Activated T-cell treated with anti-CD3 and anti-CD28 coated beads, Interleukin-2, amount 50 U/mL, for 4 hours (primary cell): ENCODE results near the gene PHB1. TPM values are rescaled to one million over a fixed set of nuclear protein-coding genes. Genes with fewer than 3 reads are reported as not detected.

Source experiments
- ATAC-seq, 2 donors: fragments of 200-7000 bp; cut with Tn5 transposase; one replicate each; pipeline ENCODE4 v1.10.0; 2021
- DNase-seq: peaks from one replicate; pipeline ENCODE4 v3.0.0-alpha.2; 2020
- H3K27me3 Mint-ChIP-seq: one replicate; pipeline ENCODE4 v1.8.0; 2021; ENCODE audit warnings: low read depth, mixed read lengths
- H3K36me3 Mint-ChIP-seq: one replicate; pipeline ENCODE4 v1.8.0; 2022; ENCODE audit warnings: mixed read lengths; ENCODE audit not compliant: insufficient read depth
- H3K4me1 Mint-ChIP-seq: one replicate; pipeline ENCODE4 v1.8.0; 2021; ENCODE audit warnings: low read depth, mixed read lengths
- H3K4me3 Mint-ChIP-seq: one replicate; pipeline ENCODE4 v1.8.0; 2021; ENCODE audit warnings: mild to moderate bottlenecking, moderate library complexity, mixed read lengths
- H3K9me3 Mint-ChIP-seq: one replicate; pipeline ENCODE4 v1.8.0; 2021; ENCODE audit warnings: mixed read lengths
- total RNA-seq, 3 donors: library from RNA; stranded (reverse); gene quantifications; one replicate each; pipeline ENCODE4 v1.2.1, GENCODE V29; 2021

PHB1 gene
- total RNA-seq = 100 to 1,000 TPM; 549 to 631 (median 628) TPM

- peaks cover 18% of the 10 kb centered on the region for H3K36me3 Mint-ChIP-seq
- no peaks in the 10 kb centered on the region for H3K9me3 Mint-ChIP-seq
- H3K4me1 Mint-ChIP-seq = peaks cover 12% of the 10 kb centered on the region
- DNase-seq = peak; percentile 91
- peak; percentile 99 for ATAC-seq
- peak within 1 kb of the TSS; percentile 94 for H3K4me3 Mint-ChIP-seq
- no peaks in the 10 kb centered on the region for H3K27me3 Mint-ChIP-seq
These were observed at the start of gene PHB1 for GRCh38 chr17:49414622-49415350. Gene PHB1 (minus strand): TSS chr17:49414882. CDS start chr17:49413264, 1,618 bp downstream.

- Mint-ChIP-seq H3K9me3 (peaks cover 8% of the 10 kb centered on the region), H3K36me3 (no peaks in the 10 kb centered on the region), H3K4me3 (no peak overlapping the region), H3K27me3 (peaks cover 67% of the 10 kb centered on the region), H3K4me1 (no peaks in the 10 kb centered on the region)
- no peak for ATAC-seq
- DNase-seq = no peak
These were observed 49.4 kb upstream of the PHB1 start for GRCh38 chr17:49464049-49464448.

GRCh38 chr17:49461580-49461979 lies 46.9 kb upstream of the PHB1 start:
- Mint-ChIP-seq H3K36me3 (no peaks in the 10 kb centered on the region), H3K9me3 (peaks cover 8% of the 10 kb centered on the region), H3K27me3 (peaks cover 63% of the 10 kb centered on the region), H3K4me1 (no peaks in the 10 kb centered on the region), H3K4me3 (no peak overlapping the region)
- ATAC-seq = no peak
- DNase-seq = no peak

DNA sequence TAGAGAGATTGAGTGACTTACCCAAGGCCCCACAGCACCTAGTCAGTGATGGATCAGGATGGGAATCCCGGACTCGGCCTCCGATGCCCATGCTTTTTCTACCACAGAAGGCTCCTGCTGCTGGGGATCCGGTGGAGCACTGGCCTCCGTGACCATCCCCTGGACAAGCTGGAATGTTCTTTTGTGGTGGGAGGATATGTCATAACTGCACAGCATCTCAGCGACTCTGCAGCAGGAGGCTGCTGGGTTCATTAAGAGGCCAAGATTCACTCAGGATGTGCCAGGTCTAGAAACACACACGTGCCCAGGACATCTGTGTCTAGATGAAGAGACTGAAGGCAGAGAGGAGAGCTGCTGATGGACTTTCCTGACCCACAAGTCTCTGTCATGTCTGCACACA lies 45.7 kb upstream of the PHB1 start:
- Mint-ChIP-seq H3K9me3 (peaks cover 8% of the 10 kb centered on the region), H3K36me3 (no peaks in the 10 kb centered on the region), H3K4me1 (no peaks in the 10 kb centered on the region), H3K27me3 (peaks cover 64% of the 10 kb centered on the region), H3K4me3 (no peak overlapping the region)
- DNase-seq (no peak), ATAC-seq (no peak)

DNA sequence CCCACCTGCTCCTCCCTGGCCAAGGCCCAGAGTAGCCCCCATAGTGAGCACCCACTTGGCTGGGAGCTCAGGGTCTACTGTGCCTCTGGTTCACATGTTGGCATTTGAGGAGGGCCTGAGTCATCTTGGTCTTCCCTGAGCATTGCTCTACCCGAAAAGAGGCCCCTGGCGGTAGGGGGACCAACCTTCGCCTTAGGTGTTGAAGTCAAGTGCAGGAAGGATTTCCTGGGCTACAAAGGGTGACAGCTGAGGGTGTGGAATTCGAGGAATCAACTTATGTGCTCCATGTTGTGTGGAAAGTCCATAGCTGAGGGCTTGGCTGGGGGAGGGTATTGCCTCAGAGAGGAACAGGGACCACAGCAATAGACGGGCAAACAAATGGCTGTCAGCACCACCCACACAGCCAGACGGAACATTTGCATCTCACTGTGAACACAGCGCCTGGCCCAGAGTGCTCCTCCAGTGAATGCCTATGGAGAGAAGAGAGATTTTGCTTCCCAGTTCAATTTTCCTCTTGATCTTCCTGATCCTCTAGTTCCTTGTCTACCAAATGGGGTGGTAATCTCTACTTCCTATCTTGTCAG lies 44.8 kb upstream of the PHB1 start:
- Mint-ChIP-seq H3K4me3 (no peak overlapping the region), H3K4me1 (no peaks in the 10 kb centered on the region), H3K36me3 (no peaks in the 10 kb centered on the region), H3K27me3 (peaks cover 61% of the 10 kb centered on the region), H3K9me3 (peaks cover 8% of the 10 kb centered on the region)
- ATAC-seq (no peak), DNase-seq (no peak)

DNA sequence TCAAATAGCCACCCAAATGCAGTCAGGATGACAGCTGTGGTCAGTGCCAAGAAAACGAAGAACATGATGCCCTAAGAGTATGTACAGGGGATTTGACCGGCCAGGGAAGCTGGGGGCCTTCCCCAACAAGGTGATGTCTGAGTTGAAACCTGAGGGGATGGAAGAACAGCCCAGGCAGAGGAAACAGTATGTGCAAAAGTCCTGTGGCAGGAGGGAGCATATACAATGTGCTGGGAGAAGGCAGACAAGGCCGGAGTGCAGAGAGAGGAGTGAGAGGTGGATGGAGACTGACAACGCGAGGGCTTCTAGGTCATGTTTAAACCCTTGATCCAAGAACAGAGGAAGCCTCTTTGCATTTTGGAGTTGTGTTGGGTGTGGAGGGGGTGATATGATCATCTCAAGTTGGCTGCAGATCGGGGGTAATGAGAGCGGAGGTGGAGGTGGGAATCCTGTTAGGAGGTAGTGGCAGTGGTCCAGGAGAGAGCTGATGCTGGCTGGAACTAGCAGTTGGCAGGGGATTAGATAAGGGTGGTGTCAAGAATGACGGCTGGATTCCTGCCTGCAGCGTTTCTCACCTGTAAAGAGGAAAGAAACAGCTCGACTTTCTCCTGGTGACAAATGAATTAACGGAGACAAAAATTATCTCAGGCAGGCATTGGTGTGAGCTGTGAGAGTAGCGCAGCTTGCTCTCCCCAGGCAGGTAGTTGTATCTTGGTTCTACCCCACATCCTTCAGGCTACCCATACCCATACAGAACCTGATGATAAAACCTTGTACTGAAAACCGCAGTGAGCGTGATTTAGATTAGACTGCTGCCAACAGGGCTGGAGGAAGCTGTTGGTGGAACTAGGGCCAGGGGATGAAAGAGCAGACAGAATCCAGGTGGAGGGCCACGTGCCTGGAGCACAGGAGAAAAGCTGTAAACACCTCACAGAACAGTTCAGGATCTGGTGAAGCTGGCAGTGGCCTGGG lies 43.2 kb upstream of the PHB1 start:
- peaks cover 51% of the 10 kb centered on the region for H3K27me3 Mint-ChIP-seq
- DNase-seq = no peak

DNA sequence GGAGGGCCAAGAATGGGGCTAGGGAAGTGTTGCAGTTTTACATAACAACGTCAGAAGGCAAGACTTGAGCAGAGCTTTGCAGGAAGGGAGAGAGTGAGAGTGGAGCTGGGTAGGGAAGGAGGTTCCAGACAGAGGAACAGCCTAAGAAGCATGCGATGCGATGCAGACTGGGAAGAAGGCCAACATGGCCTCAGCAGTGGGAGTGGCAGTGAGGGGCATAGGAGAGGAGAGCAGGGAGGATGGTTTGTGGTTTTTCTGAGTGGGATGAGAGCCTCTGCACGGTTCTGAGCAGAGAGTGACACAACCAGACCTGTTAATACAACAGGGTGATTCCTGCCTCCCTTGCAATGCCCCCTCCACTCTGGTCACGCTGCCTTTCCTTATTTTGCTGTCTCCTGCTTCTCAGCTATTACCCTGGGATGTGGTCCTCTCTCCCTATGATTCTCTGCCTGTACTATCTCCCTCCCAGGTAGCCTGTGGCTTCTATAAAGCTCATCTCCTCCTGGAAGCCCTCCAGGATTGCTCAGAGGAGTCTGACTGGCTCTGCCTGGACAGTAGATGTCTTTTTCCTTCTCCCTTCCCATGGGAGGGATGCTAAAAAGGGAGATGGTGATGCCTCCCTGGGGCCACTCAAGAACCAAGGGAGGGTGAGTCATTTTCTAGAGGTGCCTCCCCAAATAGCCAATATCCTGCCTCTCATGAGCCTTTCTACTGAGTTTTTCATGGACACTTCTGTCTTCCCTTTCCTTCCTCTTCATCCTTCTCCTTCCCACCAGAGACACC lies 41.7 kb upstream of the PHB1 start:
- no peak for ATAC-seq
- DNase-seq = no peak
- H3K9me3 Mint-ChIP-seq = no peaks in the 10 kb centered on the region
- peaks cover 46% of the 10 kb centered on the region for H3K27me3 Mint-ChIP-seq
- H3K4me1 Mint-ChIP-seq = peaks cover 5% of the 10 kb centered on the region
- no peak overlapping the region for H3K4me3 Mint-ChIP-seq
- no peaks in the 10 kb centered on the region for H3K36me3 Mint-ChIP-seq

More for the DNA sequence above, 43.2 kb upstream of the PHB1 start:
- Mint-ChIP-seq H3K9me3 (no peaks in the 10 kb centered on the region), H3K36me3 (no peaks in the 10 kb centered on the region), H3K4me1 (peaks cover 1% of the 10 kb centered on the region), H3K4me3 (no peak overlapping the region)
- ATAC-seq = no peak

DNA sequence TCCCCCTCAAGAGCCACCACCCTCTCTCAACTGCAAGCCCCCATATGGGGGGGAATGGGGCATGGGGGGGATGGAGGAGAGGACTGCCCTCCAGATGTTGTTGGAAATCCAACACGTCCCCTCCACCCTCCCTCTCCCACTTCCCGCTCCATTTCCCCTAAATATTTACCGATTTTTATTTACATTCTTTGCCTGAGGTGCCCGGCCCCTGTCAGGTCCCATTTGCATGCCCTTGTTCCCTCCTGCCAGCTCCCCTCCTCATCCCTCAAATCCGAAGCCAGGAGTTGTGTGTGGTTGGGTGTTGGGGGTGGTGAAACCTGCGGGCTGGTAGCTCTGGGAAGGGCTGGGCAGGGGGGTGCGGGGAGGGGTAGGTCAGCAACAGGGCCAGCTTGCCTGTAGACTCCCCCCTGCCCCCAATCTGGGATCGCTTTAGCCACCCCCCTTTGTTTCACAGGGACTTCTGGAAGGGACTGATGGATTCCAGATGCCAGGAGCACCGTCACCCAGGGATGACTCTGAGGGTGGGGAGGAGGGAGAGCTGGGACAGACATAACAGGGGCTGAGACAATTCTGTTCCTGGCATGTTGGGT lies 40.7 kb upstream of the PHB1 start:
- Mint-ChIP-seq H3K4me1 (peaks cover 7% of the 10 kb centered on the region), H3K9me3 (no peaks in the 10 kb centered on the region), H3K36me3 (no peaks in the 10 kb centered on the region), H3K27me3 (peaks cover 38% of the 10 kb centered on the region), H3K4me3 (no peak overlapping the region)
- DNase-seq (no peak), ATAC-seq (no peak)

GRCh38 chr17:49454050-49454449 lies 39.4 kb upstream of the PHB1 start:
- ATAC-seq = no peak
- no peak for DNase-seq
- Mint-ChIP-seq H3K4me3 (no peak overlapping the region), H3K9me3 (no peaks in the 10 kb centered on the region), H3K36me3 (no peaks in the 10 kb centered on the region), H3K4me1 (peaks cover 8% of the 10 kb centered on the region), H3K27me3 (peaks cover 27% of the 10 kb centered on the region)

DNA sequence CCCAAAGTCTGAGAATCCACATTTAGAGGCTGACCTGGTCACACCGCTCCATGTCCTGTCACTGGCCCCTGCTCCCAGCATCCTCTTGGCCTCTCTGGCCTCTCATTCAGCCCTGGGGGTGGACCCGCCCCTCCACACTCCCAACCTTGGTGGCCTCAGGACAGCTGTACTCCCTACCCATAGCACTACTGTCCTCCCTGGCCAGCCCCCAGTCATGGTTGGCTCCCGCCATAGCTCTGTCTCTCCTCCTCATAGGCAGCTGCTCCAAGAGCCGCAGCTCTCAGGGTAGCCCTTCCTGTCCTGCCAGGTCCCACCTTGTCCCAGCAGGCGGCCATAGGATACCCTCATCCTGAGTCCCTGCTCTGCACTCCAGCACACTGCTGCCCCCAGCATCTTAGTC lies 38.0 kb upstream of the PHB1 start:
- no peaks in the 10 kb centered on the region for H3K36me3 Mint-ChIP-seq
- ATAC-seq (no peak), DNase-seq (no peak)
- H3K4me3 Mint-ChIP-seq = no peak overlapping the region
- H3K27me3 Mint-ChIP-seq = peaks cover 23% of the 10 kb centered on the region
- H3K9me3 Mint-ChIP-seq = no peaks in the 10 kb centered on the region
- H3K4me1 Mint-ChIP-seq = peaks cover 8% of the 10 kb centered on the region

GRCh38 chr17:49452201-49452600 lies 37.5 kb upstream of the PHB1 start:
- Mint-ChIP-seq H3K27me3 (peaks cover 18% of the 10 kb centered on the region), H3K4me1 (peaks cover 8% of the 10 kb centered on the region), H3K9me3 (no peaks in the 10 kb centered on the region), H3K36me3 (no peaks in the 10 kb centered on the region), H3K4me3 (no peak overlapping the region)
- ATAC-seq = no peak
- no peak for DNase-seq

DNA sequence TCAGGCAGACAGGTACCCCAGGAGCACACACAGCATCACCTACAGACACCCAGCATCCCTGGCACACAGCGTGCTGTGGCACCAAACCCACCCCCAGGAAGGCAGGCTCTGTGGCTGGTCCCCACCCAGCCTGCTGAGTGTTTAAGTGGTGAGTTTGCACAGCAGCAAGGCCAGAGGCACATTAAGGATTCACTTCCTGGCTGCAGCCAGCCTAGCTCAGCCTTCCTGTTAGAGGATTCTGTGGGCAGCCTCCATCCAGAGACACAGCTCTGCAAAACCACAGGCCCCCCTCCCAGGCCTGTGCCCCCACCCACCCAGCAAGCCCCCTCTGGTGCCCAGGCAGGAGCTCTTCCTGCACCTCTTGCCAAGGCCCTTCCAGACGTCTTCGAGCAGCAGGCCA lies 36.1 kb upstream of the PHB1 start:
- ATAC-seq (no peak), DNase-seq (no peak)
- peaks cover 8% of the 10 kb centered on the region for H3K4me1 Mint-ChIP-seq
- peaks cover 6% of the 10 kb centered on the region for H3K27me3 Mint-ChIP-seq
- no peak overlapping the region for H3K4me3 Mint-ChIP-seq
- H3K36me3 Mint-ChIP-seq = no peaks in the 10 kb centered on the region
- H3K9me3 Mint-ChIP-seq = no peaks in the 10 kb centered on the region

DNA sequence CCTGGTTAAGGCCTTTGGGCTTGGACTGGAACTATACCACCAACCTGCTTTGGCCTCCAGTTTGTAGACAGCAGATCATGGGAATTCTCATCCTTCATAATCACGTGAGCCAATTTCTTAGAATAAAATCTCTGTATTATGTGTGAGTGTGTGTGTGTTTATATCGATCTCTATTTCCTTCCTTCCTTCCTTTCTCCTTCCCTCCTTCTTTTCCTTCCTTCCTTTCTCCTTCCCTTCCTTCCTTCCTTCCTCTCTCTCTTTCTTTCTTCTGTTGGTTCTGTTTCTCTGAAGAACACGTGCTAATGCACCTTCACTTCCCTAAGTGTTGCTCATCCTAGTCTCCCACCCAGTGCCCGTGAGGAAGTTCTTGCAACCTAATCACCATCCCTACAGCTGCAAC lies 35.5 kb upstream of the PHB1 start:
- peaks cover 8% of the 10 kb centered on the region for H3K4me1 Mint-ChIP-seq
- DNase-seq (no peak), ATAC-seq (no peak)
- H3K4me3 Mint-ChIP-seq = no peak overlapping the region
- H3K9me3 Mint-ChIP-seq = no peaks in the 10 kb centered on the region
- peaks cover 6% of the 10 kb centered on the region for H3K27me3 Mint-ChIP-seq
- H3K36me3 Mint-ChIP-seq = no peaks in the 10 kb centered on the region
